Middle frontal gyrus (tissue), 1 donor: ENCODE results near the gene SNRNP25.
"Not testable (repeated sequence)": the region's sequence is repeated elsewhere in the genome, so short reads cannot be mapped to it uniquely, and the experiment has no call there.

Experiments
- DNase-seq: peaks from one replicate; pipeline ENCODE4 v3.0.0-alpha.2; 2015; ENCODE audit warnings: low spot score; ENCODE audit errors: extremely low spot score

SNRNP25 gene

DNA sequence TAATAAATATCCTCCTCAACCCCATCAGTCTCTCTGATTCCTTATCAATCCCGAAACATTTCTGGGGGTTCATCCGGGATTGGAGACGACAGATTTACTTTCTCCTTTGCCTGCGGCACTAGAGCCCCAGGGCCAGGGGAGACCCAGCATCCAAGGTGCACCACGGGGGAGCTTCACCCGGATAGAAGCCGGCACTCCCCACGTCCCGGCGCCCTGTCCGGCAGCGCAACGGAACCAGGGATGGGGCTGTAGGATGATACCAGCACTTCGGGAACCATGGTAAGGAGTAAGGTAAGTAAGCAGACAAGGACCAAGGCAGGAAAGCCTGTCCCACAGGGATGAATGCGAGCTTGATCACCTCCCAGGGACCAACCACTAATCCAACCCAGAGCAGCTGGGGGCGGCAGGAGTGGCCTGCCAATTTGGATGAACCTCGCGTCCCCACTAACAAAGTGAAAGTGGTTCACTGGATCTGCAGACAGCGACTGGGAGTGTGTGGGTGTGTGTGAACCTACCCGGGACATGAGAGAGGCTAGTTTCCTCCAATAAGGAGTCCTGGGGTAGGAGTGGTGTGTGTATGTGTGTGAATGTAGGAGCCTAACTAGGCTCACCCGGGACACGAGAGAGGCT lies 12.1 kb upstream of the SNRNP25 start:
- no peak for DNase-seq

DNA sequence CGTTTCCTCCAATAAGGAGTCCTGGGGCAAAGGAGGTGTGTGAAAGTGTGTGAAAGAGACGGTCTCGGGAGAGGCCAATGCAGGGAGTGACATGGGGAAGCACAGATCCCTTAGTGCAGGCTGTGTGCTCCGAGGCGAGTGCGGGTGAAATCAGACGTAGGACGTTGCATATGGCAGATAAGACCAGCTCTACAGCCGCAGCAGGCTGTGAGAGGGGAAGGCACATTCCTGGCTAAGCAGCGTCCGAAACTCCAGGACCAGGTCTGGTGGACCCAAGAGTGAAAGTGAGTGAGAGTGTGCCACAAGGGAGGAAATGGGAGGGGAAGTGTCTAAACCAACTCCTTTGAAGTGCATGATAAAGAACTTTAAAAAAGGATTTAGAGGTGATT lies 11.6 kb upstream of the SNRNP25 start:
- DNase-seq = no peak

DNA sequence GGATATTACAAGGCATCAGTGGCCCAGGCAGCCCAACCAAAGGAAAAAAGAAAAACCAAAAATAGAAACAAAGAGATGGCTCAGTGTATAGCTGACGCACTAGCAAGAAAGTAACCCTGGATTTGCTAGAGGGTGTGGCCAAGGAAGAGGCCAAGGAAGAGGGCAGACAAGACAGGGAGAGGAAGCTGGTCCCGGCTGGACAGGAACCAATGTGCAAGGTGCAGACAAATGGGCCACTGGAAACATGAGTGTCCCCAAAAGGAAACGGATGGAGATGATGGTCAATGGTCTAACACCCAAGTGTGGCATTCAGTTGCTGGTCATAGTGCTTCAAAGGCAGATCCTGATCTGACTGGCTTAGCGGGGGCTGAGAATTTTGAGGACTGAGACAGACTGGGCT lies 10.9 kb upstream of the SNRNP25 start:
- DNase-seq = no peak

DNA sequence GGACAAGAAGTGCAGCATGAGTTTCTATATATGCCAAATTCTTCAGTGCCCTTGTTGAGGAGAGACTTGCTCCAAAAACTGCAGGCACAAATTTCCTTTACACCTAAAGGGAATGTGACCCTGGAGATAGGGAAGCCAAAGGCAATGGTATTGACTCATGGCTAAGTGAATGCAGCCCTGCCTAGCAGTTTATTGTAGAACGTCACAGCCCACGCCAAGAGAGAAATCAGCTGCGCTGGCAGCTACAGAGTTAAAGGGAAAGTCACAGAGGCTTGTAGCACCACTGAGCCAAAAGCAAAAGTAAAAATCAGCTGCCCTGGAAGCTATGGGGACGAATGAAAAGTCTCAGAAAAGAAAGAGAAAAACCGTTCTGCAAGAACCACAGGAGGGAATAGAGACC lies 10.3 kb upstream of the SNRNP25 start:
- DNase-seq = no peak

DNA sequence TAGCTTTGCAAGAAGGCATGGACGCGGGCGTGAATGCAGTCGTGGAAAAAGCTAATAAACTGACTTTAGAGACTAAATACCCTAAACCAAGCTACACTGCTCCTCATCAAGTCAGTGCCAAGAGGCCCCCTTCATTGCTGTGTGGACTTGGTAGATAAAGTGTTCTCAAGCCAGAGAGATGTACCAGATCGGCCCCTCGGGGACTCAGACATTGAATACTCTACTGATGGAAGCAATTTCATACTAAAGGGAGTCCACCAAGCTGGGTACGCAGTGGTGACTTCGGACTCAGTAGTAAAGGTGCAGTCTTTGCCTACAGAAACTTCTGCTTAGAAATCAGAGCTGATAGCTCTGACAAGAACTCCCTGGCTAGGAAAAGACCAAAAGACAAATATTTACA lies 9.0 kb upstream of the SNRNP25 start:
- no peak for DNase-seq

DNA sequence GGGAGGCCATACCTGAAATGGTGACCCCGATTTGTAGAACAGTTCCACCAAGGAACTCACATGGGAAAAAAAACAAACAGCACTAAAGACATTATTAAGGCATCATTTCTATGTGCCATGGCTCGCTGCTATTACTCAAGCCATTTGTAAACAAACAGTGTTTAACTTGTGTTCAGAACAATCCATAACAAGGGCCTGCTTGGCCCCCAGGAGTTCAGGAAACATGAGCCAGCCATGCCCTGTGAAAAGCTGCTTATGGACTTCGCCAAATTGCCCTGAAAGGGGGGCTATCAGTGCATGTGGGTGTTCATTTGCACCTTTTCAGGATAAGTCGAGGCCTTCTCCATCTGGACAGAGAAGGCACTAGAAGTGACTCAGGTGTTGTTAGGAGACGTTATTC lies 8.2 kb upstream of the SNRNP25 start:
- DNase-seq = no peak

DNA sequence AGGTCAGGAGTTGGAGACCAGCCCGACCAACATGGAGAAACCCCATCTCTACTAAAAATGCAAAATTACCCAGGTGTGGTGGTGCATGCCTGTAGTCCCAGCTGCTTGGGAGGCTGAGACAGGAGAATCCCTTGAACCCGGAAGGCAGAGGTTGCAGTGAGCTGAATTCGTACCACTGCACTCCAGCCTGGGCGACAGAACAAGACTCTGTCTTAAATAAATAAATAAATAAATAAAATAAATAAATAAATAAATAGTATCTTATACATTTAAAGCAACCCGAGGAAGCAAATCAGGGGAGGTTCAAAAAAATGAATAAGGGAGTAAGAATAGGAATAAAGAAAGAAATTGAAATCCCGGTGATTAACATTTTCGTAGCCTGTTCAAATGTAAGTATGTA lies 7.1 kb upstream of the SNRNP25 start:
- not testable (repeated sequence) for DNase-seq

DNA sequence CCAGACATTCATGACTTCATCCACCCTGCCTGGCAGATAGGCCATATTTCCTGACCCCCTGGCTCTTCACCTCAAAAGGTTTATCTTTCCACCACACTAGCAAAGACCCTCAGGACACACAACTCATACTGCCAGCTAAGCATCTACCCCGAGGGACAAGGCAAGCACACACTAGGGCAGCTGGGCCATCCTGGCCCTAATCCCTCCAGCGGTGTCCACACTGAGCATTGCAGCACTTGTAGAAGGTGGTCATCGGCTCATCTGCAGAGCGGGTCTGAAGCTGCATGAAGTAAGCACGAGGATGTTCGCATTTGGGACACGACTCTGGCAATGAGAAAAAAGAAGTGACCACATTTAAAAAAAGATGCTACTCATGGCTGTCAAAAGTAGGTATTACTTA lies 6.4 kb upstream of the SNRNP25 start:
- DNase-seq = no peak

DNA sequence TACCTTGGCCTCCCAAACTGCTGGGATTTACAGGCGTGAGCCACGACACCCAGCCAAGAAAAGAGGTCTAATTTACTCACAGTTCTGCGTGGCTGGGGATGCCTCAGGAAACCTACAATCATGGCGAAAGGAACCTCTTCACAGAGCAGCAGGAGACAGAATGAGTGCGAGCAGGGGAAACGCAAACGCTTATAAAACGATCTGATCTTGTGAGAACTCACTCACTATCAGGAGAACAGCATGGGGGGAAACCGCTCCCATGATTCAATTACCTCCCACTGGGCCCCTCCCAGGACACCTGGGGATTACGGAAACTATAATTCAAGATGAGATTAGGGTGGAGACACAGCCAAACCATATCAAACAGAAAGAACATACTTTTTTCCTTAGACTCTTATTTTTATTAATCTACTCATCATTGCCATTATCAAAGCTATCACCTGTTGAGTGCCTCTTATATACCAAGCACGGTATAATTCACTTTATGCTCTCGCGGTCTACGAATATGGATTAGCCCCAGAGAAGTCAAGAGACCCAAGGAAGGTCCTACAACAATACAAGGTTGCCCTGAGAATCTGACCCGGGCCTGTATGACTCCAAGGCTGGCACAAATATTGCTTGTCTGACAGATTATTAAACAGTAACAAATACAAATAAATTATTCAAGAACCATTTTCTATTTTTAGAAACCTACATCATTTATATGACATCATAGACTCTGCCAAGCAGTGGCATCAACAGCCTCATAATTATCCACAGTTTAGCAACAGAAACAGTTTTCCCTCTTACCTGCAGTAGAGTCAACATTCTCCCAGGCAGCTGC lies 2.6 kb upstream of the SNRNP25 start:
- DNase-seq = no peak

DNA sequence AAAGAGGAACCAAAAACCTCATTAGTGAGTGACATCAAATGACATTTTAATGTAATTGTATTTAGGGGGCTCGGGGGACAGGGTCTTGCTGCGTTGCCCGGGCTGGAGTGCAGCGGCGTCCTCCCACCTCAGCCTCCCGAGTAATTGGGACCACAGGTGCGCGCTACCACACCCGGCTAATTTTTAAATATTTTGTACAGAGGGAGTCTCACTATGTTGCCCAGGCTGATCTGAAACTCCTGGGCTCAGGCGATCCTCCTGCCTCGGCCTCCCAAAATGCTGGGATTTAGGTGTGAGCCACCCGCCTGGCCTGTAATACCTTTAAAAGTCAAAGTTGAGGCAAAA lies 581 bp downstream of the SNRNP25 start:
- no peak for DNase-seq

DNA sequence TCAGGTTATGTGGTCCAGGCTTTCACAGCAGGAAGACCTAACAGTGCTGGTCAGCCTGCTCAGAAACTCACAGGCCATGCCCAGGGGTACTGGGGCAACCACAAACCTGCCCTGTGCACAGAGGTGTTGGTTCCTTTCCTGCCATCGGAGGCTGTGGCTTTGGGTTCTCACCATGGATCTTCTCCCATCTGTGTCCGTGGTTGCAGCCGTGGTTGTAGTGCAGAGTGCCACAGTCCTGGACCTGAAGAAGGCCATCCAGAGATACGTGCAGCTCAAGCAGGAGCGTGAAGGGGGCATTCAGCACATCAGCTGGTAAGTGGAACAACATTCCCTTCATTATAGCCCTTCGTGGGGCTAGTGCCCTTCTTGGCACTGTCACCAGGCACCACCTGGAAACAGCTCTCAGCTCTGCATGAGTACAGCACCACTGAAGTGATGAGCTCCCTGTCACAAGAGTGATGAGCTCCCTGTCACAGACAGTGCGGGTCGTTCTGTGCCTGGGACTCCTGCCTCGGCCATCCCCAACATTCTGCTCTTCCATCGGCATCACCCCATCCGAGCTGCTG lies 2.0 kb downstream of the SNRNP25 start:
- no peak for DNase-seq

DNA sequence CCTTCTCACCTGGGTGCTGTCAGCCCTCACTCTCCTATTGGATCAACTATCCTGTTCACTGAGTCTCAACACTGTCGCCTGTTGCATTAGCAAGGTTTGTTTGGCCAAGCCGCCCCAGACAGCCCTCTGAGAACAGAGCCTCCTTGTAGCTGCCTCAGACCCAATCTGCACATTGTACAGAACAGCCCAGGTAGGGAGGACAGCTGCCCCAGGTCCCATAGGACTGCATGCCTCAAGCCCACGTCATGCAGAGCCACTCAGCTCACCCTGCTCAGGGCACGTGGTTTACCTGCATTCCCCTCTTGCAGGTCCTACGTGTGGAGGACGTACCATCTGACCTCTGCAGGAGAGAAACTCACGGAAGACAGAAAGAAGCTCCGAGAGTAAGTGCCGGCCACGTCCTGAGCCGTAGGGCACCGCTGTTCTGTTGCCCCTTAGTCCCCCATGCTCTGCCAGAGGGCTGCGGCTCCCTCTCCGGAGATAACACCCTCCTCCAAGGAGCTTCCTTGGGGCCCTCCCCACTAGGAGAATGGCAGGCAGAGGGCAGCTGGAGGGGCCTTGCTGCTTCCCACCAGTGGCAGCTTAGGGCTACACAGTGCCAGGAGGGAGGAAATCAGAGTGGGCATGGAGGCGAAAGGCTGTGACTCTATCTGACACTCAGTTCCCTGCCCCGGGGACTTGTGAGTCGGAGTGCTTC lies 2.8 kb downstream of the SNRNP25 start:
- no peak for DNase-seq

DNA sequence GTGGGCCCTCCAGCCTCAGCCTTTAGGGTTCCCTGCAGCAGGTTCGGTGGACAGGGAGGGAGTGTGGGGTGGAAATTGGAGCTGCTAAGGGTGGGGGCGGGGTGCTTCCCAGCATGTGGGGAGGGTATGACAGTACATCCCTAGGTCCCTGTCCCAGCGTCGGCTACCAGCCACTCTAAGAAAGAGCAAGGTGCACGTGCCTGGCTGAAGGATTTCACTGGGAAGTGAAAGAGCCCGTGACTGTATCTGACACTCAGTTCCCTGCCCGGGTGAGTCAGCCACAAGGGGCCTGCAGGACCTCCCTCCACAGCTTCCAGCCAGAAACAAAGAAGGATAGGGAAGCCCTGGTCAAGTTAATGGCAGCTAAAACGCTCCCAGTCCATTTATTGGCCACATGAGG lies 4.1 kb downstream of the SNRNP25 start:
- no peak for DNase-seq

DNA sequence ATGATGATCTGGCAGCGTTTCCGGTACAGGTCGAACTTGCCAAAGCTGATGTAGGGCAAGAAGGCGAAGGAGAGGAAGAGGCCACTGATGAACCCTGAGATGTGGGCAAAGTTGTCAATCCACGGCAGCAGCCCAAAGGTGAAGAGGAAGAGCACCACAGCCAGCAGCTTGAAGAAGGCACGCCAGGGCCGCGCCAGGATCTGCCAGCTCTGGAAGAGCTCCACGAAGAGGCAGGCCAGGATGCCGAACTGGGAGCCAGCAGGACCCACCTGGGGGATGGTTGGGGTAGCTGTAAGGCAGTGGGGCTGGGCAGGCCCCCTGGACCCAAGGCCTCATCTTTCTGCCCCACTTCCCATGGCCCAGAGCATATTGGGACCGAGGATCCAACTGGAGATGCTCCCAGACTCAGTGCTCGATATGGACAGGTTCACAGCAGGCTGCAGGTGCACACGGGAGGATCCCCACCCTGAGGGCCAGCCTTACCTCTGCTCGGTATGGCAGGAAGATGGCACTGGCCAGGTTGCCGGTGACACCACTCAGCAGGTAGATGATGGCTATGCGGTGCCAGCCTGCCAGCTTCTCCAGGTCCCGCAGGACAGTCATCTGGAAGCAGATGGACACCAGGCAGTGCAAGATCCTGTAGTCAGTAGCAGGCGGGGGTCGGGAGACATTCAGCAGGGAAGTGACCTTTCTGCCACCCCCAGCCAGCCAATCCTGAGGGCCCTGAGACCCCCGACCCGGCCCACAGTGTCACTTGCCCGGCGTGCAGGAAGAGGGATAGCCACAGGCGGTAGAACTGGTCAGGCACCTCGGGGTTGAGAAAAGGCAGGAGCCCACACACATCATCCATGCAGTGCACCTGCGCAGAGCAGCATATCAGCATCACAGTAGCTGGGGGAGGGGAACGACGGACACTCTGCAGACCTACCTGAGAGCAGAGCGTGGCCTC lies 5.1 kb downstream of the SNRNP25 start:
- DNase-seq = no peak

DNA sequence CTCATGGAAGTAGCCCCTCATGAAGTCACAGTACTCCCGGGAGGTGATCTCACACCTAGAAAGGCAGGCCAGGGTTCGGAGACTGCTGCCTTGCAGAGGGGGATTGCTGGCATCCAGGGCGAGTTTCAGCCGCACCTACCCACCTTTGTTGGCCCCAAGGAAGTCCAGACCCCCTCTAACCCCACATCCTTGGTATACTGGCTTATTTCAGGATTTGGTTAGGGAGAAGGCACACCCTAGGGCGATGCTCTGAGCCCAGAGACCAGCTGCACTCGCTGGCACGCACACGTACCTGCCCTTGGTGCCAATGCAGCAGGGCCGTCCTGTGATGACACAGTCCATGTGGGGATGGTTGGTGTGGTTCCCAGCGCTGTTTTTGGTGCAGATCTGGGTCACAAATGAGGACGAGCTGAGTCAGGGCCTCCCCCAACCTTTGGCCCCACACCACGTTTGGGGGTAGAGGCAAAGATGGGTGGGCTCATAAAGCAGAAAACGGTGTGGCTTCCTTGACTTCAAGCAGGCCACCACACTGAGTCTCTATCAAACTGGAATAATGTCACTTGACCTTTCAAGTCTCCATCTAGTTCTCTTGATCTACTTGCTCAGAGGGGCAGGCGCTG lies 5.9 kb downstream of the SNRNP25 start:
- no peak for DNase-seq

DNA sequence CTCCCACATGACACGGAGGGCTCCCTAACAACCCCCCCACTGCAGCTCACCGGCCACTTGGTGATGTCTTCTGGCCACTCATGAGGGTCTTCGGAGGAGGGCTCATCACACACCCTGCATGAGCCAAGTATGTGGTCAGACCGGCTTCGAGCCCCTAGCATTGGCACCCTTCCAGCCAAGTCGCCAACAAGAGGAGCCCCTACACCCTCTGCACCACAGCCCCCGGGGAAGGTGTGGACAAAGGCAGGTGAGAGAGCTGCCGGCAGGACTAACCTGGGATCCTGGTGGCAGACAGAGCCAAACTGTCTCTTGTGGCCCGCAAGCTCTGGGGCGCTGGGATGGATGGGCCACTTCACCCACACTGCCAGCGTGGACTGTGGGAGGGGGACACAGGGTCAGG lies 6.5 kb downstream of the SNRNP25 start:
- no peak for DNase-seq

DNA sequence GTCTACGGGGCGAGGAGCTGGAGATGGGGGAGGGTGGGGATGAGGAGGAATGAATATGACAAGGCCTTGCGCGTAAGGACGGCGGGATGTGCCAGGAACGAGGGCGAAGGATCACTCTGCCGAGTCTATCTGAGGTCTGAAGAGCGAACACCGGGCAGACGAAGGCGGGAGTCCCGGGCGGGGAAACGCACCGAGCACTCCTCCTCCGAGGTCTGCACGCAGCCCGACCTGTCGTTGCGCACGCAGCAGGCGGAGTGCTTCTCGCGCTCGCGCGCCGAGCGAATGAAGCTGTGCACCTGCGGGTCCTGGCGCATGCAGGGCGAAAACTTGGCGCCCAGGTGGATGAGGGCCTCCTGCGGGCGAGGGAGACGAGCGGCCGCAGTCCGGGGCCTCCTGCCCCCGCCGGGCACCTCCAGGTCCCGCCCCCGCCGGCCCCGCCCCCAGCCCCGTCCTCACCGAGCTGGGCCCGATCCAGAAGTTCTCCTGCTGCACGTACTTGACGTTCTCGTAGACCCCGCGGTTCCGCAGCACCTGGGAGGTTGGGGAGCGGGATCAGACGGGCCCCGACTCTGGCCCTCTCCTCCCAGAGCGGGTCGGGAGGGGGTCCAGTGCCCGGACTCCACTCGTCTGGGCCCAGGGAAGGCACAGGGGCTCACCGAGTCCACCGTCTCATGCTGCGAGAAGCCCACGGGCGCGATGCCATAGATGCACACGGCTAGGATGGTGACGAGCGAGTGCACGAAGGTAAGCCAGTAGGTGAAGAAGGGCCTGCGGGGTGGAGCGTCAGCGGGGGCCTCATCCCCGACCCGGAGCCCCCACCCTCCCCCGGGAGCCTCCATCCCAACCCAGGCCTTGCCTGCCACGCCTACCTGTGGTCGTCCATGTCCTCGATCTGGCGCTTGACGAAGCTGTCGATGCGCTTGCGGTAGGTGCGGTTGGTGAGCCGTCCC lies 7.6 kb downstream of the SNRNP25 start:
- no peak for DNase-seq

DNA sequence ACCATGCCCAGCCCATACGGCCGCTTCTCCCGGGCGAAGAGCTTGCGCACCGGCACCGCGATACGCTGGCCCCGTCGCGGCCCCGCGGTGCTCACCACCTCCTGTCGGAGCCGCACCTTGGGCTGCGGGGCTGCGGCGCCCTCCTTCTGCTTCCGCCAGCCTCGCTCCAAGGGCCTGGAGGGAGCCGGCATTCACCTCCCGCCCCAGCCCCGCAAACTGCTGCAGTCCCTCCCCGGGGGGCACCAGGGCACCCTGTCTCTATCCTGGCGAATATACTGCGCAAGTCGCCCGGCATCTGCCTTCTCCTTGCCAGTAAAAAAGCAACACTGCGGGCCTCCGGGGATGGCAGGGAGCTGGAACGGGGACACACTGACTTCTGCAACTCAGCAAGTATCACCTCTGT lies 8.3 kb downstream of the SNRNP25 start:
- no peak for DNase-seq

DNA sequence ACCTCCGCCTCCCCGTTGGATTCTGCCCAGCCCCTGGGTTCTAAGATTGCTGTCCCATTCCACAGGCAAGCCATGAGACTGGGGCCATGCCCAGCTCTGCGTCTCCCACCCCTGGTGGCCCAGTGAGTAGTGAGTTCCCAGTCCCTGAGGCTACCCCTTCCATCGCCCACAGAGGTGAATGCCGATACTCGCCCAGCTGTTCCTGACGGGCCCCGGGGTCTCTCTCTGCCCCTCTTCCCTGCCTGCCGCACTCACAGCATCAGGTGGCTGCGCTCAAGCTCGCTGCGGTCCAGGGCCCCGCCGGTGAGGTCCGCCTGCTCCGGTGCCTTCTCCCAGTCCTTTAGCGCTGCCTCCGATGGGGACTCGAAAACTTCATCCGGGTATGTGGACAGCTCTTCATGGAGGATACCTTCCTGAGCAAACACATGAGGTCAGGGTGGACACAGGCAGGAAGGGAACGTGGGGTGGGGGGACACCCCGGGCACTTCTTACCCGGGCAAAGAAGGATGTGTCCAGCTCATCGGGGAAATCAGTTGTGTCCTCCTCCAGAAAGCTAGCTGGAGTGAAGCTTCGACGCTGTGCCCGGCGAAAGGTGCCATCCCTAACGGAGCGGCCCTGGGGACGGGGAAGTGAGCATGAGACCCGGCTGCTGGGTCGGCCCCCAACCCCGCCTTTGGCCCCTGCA lies 8.8 kb downstream of the SNRNP25 start:
- no peak for DNase-seq
